GM18517 (cell line): ENCODE data around the gene DHX57.
A peak's percentile ranks its signal among the peaks of the same experiment; 100 is the strongest.

Experiments used
- ATAC-seq: cut with Tn5 transposase; IDR thresholded peaks from one replicate; pipeline ENCODE4 v1.9.1; 2021; ENCODE audit warnings: mild to moderate bottlenecking, moderate library complexity; ENCODE audit not compliant: unreplicated experiment

The DHX57 gene, protein sequence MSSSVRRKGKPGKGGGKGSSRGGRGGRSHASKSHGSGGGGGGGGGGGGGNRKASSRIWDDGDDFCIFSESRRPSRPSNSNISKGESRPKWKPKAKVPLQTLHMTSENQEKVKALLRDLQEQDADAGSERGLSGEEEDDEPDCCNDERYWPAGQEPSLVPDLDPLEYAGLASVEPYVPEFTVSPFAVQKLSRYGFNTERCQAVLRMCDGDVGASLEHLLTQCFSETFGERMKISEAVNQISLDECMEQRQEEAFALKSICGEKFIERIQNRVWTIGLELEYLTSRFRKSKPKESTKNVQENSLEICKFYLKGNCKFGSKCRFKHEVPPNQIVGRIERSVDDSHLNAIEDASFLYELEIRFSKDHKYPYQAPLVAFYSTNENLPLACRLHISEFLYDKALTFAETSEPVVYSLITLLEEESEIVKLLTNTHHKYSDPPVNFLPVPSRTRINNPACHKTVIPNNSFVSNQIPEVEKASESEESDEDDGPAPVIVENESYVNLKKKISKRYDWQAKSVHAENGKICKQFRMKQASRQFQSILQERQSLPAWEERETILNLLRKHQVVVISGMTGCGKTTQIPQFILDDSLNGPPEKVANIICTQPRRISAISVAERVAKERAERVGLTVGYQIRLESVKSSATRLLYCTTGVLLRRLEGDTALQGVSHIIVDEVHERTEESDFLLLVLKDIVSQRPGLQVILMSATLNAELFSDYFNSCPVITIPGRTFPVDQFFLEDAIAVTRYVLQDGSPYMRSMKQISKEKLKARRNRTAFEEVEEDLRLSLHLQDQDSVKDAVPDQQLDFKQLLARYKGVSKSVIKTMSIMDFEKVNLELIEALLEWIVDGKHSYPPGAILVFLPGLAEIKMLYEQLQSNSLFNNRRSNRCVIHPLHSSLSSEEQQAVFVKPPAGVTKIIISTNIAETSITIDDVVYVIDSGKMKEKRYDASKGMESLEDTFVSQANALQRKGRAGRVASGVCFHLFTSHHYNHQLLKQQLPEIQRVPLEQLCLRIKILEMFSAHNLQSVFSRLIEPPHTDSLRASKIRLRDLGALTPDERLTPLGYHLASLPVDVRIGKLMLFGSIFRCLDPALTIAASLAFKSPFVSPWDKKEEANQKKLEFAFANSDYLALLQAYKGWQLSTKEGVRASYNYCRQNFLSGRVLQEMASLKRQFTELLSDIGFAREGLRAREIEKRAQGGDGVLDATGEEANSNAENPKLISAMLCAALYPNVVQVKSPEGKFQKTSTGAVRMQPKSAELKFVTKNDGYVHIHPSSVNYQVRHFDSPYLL (N-terminal part only)

GRCh38 chr2:38875576-38876367 lies at the start of gene DHX57, which contains the start of gene MORN2:
DHX57 (minus strand) TSS chr2:38875934; CDS start chr2:38868405, 7,529 bp downstream.
MORN2 (plus strand) TSS chr2:38875976.
- ATAC-seq: peak; percentile 97

DNA sequence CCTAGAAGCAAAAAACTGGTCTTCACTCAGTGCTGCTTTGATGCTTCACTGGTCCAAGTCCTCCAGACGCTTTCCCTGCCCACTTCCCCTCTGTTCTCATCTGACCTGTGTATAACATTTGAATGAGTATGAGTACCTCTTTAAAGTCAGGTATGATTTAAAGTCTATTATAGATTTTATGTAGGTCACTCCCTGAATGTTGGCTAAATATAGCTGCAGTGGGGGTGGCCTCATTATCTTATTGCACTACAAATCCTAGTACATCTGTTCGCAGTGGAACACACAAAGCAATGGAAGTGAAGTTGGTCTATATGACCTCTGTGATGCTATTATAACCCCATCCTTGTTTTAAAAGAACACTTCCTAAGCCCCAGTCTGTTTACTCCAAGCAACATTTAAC lies 47.2 kb upstream of the DHX57 start:
- no peak for ATAC-seq

DNA sequence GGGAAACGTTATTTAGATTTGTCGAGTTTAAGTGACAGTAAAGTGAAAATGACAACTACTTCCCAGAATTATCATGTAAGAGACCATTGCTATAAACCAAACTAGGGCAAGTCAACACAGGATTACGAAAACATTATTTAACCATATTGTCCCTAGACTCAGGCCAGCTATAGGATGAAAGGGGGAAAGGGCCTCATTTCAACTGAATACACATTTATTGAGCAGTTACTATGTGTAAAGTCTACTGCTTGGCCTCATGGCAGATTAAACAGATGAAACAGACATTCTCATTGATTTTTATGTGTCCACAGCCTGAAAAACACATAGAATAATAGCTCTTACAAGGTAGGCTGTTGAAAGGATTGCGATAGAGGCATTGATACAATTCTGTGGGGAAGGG lies 46.7 kb upstream of the DHX57 start:
- no peak for ATAC-seq

- ATAC-seq: no peak
These were observed 36.9 kb upstream of the DHX57 start for GRCh38 chr2:38912619-38913018.

GRCh38 chr2:38911191-38911590 lies 35.5 kb upstream of the DHX57 start:
- ATAC-seq: no peak

- ATAC-seq: no peak
These were observed 34.1 kb upstream of the DHX57 start for GRCh38 chr2:38909872-38910271.

GRCh38 chr2:38907743-38908562 lies 32.2 kb upstream of the DHX57 start:
- ATAC-seq: peak; percentile 92

DNA sequence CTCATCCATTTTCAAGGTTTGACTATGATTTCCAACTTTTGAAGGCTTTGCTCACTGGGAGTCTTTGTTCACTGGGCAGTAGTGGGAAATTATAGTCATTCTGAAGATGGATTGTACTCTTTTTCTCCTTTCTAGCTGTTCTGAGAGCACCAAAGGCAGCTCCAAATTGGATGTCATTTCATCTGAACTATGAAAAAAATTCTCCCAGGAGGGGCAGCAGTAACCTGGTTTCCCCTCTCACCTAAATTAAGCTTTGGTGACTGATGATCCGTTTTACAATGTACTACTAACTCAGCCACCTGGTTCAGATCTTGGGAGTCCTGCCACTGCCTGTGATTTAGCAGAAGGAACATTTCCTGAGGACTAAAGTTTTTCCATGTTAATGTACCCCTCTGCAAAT lies 31.5 kb upstream of the DHX57 start:
- ATAC-seq: no peak

DNA sequence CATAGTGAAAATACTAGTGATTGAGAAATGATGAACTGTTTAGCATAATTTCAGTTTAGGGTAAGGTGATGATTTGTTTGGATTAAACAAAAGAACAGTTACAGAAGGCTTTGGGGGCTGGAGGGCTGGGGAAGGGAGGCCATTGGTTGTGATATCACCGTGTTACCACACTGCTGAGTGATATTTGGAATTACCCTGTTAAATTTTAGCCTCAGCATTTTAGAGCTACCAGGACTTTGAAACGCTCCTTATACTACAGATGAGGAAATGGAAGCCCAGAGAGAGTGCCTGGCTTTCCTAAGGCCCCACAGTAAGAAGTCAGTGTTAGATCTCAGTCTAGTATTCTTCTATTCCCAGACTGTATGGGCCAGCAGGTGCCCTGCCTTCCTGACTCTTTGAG lies 29.5 kb upstream of the DHX57 start:
- no peak for ATAC-seq

GRCh38 chr2:38900726-38901125 lies 25.0 kb upstream of the DHX57 start:
- ATAC-seq: no peak

- ATAC-seq: no peak
These were observed 22.5 kb upstream of the DHX57 start for GRCh38 chr2:38898256-38898655.

DNA sequence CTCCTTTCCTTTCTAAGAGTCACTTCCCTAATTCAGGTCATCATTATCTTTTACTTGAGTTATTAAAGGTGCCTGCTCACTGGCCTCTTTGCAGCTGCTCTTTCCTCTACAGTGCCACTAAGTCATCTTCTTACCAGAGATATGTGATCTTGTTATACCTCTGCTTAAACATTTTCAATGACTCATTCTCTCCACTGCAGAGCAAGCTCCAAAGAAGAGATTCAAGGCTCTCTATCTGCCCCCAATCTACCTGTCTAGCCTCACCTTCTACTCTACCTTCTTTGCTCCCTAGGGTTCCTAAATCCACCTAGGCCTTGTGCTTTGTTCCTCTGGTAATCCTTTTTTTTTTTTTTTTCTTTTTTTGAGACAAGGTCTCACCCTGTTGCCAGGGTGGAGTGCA lies 17.1 kb upstream of the DHX57 start:
- ATAC-seq: no peak

DNA sequence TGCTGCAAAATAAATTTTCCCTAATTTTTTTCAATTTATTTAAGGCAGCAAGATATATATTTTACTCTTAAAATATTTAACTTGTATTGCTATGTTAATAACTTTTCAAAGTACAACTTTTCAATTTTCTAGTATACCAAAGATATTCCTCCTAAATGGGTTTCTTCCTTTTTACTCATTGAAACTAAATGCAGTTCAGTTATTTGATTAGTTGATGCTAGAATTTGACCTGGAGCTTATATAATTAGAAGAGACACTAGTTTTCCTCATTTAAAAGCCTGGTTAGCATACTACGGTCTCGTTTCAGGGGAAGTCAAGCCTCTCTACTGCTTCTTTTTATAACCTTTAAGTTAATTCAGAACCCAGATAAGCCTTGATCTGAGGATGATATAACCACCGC lies 13.8 kb upstream of the DHX57 start, which contains the start of gene ARHGEF33:
Gene ARHGEF33, plus strand, starts transcription at position 301 of the 400 bp plus-strand sequence. CDS start 29,573 bp downstream, outside the sequence.
- ATAC-seq: no peak

DNA sequence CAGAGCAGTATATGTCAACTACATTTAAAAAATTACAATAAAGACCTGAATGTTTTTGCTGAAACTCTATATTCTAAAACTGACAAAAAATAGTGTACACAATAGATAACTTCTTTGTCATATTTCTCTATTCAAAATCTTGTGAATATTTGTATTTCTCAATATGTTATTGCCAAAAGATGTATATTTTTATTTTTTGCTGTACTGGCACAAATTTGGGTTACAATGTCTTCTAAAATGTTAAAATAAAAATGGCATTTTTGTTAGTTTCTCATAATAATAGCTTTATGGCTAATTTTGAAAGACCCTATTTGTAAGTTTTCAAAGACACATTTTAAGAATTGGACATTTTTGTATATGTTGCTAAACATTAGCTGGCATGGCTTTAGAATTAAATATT lies 13.3 kb upstream of the DHX57 start:
- no peak for ATAC-seq

- no peak for ATAC-seq
These were observed 12.3 kb upstream of the DHX57 start for GRCh38 chr2:38887902-38888554.

DNA sequence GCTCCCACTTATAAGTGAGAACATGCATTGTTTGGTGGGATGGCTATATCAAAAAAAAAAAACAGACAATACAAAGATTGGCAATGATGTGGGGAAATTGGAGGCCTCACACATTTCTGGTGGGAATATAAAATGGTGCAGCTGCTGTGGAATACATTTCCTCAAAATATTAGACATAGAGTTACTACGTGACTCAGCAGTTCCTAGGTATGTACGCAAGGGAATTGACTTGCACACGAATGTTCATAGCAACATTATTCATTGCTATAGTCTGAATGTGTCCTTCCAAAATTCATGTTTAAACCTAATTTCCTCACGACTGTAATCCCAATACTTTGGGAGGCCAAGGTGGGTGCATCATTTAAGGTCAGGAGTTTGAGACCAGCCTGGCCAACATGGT lies 11.6 kb upstream of the DHX57 start:
- ATAC-seq: no peak

DNA sequence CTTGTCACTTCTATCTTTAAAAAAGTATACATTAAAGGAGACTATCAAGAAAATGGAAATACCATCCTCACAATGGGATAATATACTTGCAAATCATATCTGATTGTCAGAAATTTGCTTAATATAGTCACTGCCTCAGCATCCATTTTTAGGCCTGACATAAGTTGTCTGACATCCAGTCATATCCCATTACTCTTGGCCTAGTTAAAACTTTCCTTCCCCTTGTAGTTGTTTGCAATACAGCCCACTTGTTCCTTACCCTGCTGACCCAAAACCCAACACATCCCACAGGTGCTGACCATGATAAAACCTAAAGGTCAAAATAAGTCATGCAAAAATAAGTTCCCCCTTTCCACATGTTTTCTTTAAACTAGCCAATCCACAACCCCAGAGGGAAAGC lies 10.3 kb upstream of the DHX57 start:
- no peak for ATAC-seq

GRCh38 chr2:38876407-38876806 lies 673 bp upstream of the DHX57 start:
- ATAC-seq: no peak

DNA sequence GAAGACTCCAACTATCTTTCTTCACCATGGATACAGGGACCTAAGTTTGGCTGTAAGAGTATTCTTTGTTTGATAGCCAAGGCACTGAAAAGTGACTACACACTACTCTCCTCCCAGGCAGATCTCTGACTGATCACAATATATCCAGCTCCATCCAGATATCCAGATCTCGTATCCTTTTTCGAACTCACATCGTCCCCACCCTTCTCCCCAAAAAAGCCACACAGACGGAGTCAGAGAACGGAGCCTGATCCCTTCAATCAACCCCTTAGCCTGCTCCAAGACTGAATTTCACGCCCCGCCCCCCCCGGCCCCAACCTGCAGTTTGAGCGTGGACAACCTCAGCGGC lies 533 bp downstream of the DHX57 start:
- ATAC-seq: no peak
